LNCaP clone FGC (cell line): Measurements from ENCODE around the gene MPHOSPH6.

ENCODE experiments used
- DNase-seq: peaks from one replicate; pipeline ENCODE4 v3.0.0-alpha.2; 2011; ENCODE audit warnings: low read depth
- H3K4me3 ChIP-seq: 2 replicates; pipeline ENCODE4 v1.5.1; 2011; ENCODE audit warnings: mild to moderate bottlenecking, low read depth, low read length, control low read depth
- CTCF ChIP-seq: IDR thresholded peaks from 2 replicates; pipeline ENCODE4 v1.5.1; 2012; ENCODE audit warnings: mild to moderate bottlenecking; ENCODE audit not compliant: control insufficient read depth, insufficient read depth; ENCODE audit errors: extremely low read depth

Gene MPHOSPH6

GRCh38 chr16:82197540-82198240 is 27.7 kb upstream of the MPHOSPH6 start:
- peak; percentile 22 for DNase-seq
- no peak for TF ChIP-seq CTCF
- H3K4me3 ChIP-seq: no peak overlapping the region

- no peak overlapping the region for H3K4me3 ChIP-seq
- TF ChIP-seq CTCF: no peak
- DNase-seq: peak; percentile 7
Observed at GRCh38 chr16:82195917-82196494, 26.0 kb upstream of the MPHOSPH6 start.

- H3K4me3 ChIP-seq: no peak overlapping the region
- DNase-seq: no peak
- no peak for TF ChIP-seq CTCF
Observed at GRCh38 chr16:82194086-82194485, 24.1 kb upstream of the MPHOSPH6 start.

GRCh38 chr16:82192665-82193064 is 22.6 kb upstream of the MPHOSPH6 start:
- DNase-seq: no peak
- no peak overlapping the region for H3K4me3 ChIP-seq
- TF ChIP-seq CTCF: no peak

GRCh38 chr16:82190386-82190785 is 20.4 kb upstream of the MPHOSPH6 start:
- TF ChIP-seq CTCF: no peak
- H3K4me3 ChIP-seq: no peak overlapping the region
- no peak for DNase-seq

- no peak overlapping the region for H3K4me3 ChIP-seq
- DNase-seq: no peak
- no peak for TF ChIP-seq CTCF
Observed at GRCh38 chr16:82187829-82188228, 17.8 kb upstream of the MPHOSPH6 start.

GRCh38 chr16:82185012-82185411 is 15.0 kb upstream of the MPHOSPH6 start:
- no peak for DNase-seq
- TF ChIP-seq CTCF: no peak
- H3K4me3 ChIP-seq: no peak overlapping the region
